K562 (cell line): ENCODE results near the gene LGALS7B. TPM values are rescaled to one million over a fixed set of nuclear protein-coding genes. Genes with fewer than 3 reads are reported as not detected.

ENCODE experiments used
- ATAC-seq: fragments of 200-7000 bp; cut with Tn5 transposase; 3 replicates; pipeline ENCODE4 v1.9.1; 2020; ENCODE audit warnings: moderate library complexity
- BruUV-seq: library from RNA; stranded (reverse); fragments of 400-500 nt; replicated peaks from 2 replicates; lab custom pipeline; 2021; lab: Mats Ljungman, UMichigan
- CTCF ChIA-PET: fragments of 300-600 bp; formaldehyde crosslinking; extraction: SDS; loops from one replicate; lab custom pipeline; 2021; ENCODE audit warnings: low intra/inter-chr PET ratio; lab: Yijun Ruan, JAX
- POLR2A ChIA-PET: fragments of 300-600, 350-650 bp; sonication (Branson Sonifier 250); formaldehyde crosslinking; extraction: SDS; loops from one replicate; lab custom pipeline; 2021; ENCODE audit warnings: antibody characterized with exemption, inconsistent platforms; lab: Yijun Ruan, JAX
- DNase-seq, 4 experiments: peaks; one replicate each; pipeline versions ENCODE4 v3.0.0 to v3.0.0-alpha.2; 2011 to 2018; ENCODE audit warnings: low spot score in 3 of 4, mixed read lengths in 3 of 4; ENCODE audit errors: extremely low read depth in 1 of 4
- FAIRE-seq: peaks from 2 replicates; lab custom pipeline; 2011; peaks lifted over from hg19 to GRCh38; lab: Jason Lieb, UNC
- H2AFZ ChIP-seq: 2 replicates; pipeline ENCODE4 v1.6.0; 2011; ENCODE audit warnings: low read depth, low read length, control low read depth, inconsistent platforms
- H3K27ac ChIP-seq: fragments of 200-600 bp; 3 replicates; pipeline ENCODE4 v1.8.0; 2011; ENCODE audit warnings: low read depth, mild to moderate bottlenecking, control low read depth, inconsistent platforms, low read length, moderate library complexity, mixed read lengths; ENCODE audit errors: extremely low read depth
- H3K27me3 ChIP-seq, 2 experiments: fragments of 300-600 bp in 1 of 2; 2 replicates in 1 of 2; 3 replicates in 1 of 2; pipeline versions ENCODE4 v1.6.0 to v1.8.0; 2011; ENCODE audit warnings: inconsistent platforms in 2 of 2, low read length in 2 of 2, mild to moderate bottlenecking in 1 of 2, mixed read lengths in 1 of 2, moderate library complexity in 1 of 2; ENCODE audit not compliant: control insufficient read depth in 2 of 2, insufficient read depth in 2 of 2
- H3K36me3 ChIP-seq: fragments of 300-600 bp; 3 replicates; pipeline ENCODE4 v1.8.0; 2011; ENCODE audit warnings: mild to moderate bottlenecking, low read length, inconsistent platforms; ENCODE audit not compliant: control insufficient read depth, insufficient read depth
- H3K4me1 ChIP-seq, 2 experiments: fragments of 200-600 bp in 1 of 2; replicated peaks in 1 of 2; 2 replicates in 1 of 2; 3 replicates in 1 of 2; pipeline versions ENCODE4 v1.5.1 to v1.8.0; 2011; ENCODE audit warnings: inconsistent platforms in 2 of 2, low read length in 2 of 2, mild to moderate bottlenecking in 1 of 2, mixed read lengths in 1 of 2, moderate library complexity in 1 of 2; ENCODE audit not compliant: control insufficient read depth in 2 of 2, insufficient read depth in 2 of 2
- H3K4me2 ChIP-seq: 2 replicates; pipeline ENCODE4 v1.6.1; 2011; ENCODE audit warnings: low read length, control low read depth, inconsistent platforms, mixed read lengths; ENCODE audit not compliant: insufficient read depth
- H3K4me3 ChIP-seq: fragments of 200-600 bp; sonication (generic), shearing (Covaris generic); 2 replicates; pipeline ENCODE4 v1.5.1; 2016; ENCODE audit warnings: control low read depth, inconsistent platforms
- H3K79me2 ChIP-seq: fragments of 200-600 bp; 3 replicates; pipeline ENCODE4 v1.8.0; 2011; ENCODE audit warnings: low read length, inconsistent platforms; ENCODE audit not compliant: control insufficient read depth, insufficient read depth
- H3K9ac ChIP-seq, 2 experiments: 2 replicates each; pipeline versions ENCODE4 v1.6.0 to v1.6.1; 2011; ENCODE audit warnings: low read depth in 2 of 2, low read length in 2 of 2, control low read depth in 1 of 2, inconsistent platforms in 1 of 2, mild to moderate bottlenecking in 1 of 2, mixed read lengths in 1 of 2; ENCODE audit not compliant: insufficient read depth in 1 of 2
- H3K9me1 ChIP-seq: one replicate; pipeline ENCODE4 v1.6.0; 2011; ENCODE audit warnings: inconsistent platforms, mild to moderate bottlenecking, low read length, moderate library complexity; ENCODE audit not compliant: control insufficient read depth, insufficient read depth
- H3K9me3 ChIP-seq: replicated peaks from 2 replicates; pipeline ENCODE4 v1.5.1; 2011; ENCODE audit warnings: low read depth, low read length, inconsistent platforms; ENCODE audit not compliant: control insufficient read depth, insufficient read depth
- H4K20me1 ChIP-seq: replicated peaks from 2 replicates; pipeline ENCODE4 v1.6.1; 2011; ENCODE audit warnings: low read length, inconsistent platforms, mixed read lengths; ENCODE audit not compliant: control insufficient read depth, insufficient read depth
- BCOR ChIP-seq: fragments of 450-650 bp; IDR thresholded peaks from 2 replicates; pipeline ENCODE4 v1.6.1; 2016
- CBX1 ChIP-seq: sonication (generic); IDR thresholded peaks from 2 replicates; pipeline ENCODE4 v1.6.1; 2016; ENCODE audit warnings: antibody characterized with exemption, low read depth, mild to moderate bottlenecking
- HDAC2 ChIP-seq: fragments of 450-650 bp; IDR thresholded peaks from 2 replicates; pipeline ENCODE4 v1.6.1; 2016; ENCODE audit warnings: mild to moderate bottlenecking
- KDM1A ChIP-seq, 2 experiments: fragments of 450-650 bp; IDR thresholded peaks; 2 replicates each; pipeline ENCODE4 v1.6.1; 2016; ENCODE audit warnings: mild to moderate bottlenecking in 2 of 2
- PPARD ChIP-seq: fragments of 250-450 bp; sonication (Bioruptor Pico); IDR thresholded peaks from 2 replicates; pipeline ENCODE4 v1.8.0; 2022; ENCODE audit warnings: inconsistent platforms, mild to moderate bottlenecking, moderate library complexity
- RBM25 ChIP-seq: fragments of 200-400 bp; formaldehyde crosslinking; IDR thresholded peaks from 2 replicates; pipeline ENCODE4 v1.6.1; 2018; ENCODE audit warnings: low read length, low read depth, moderate library complexity; ENCODE audit not compliant: severe bottlenecking
- RCOR1 ChIP-seq, 2 experiments: IDR thresholded peaks; 2 replicates each; pipeline ENCODE4 v1.6.1; 2012; ENCODE audit warnings: low read depth in 2 of 2, low read length in 2 of 2, borderline replicate concordance in 1 of 2, improper control_type of control experiment in 1 of 2
- SMARCA5 ChIP-seq: fragments of 450-650 bp; IDR thresholded peaks from 2 replicates; pipeline ENCODE4 v1.6.1; 2016
- SPI1 ChIP-seq: IDR thresholded peaks from 2 replicates; pipeline ENCODE4 v1.6.1; 2011; ENCODE audit warnings: low read depth, low read length, control low read depth, borderline replicate concordance
- TAF7 ChIP-seq: fragments of 450-650 bp; IDR thresholded peaks from 2 replicates; pipeline ENCODE4 v1.6.1; 2016; ENCODE audit warnings: missing genetic modification characterization, missing compliant biosample characterization
- WGBS: fragments of 100-300 bp; shearing (Covaris generic); methylation state at CpG from one replicate; pipeline ENCODE4 v1.1.6; 2016; ENCODE audit warnings: low coverage, mixed read lengths; ENCODE audit not compliant: insufficient coverage; ENCODE audit errors: missing lambda C conversion rate; 5-methylcytosine and 5-hydroxymethylcytosine counted together
- in situ Hi-C: fragments of 300-500 bp; cut with MboI; formaldehyde crosslinking; loops from 4 replicates; pipeline ENCODE4 v1.15.0; 2018; ENCODE audit warnings: inconsistent platforms, mixed read lengths
- intact Hi-C: fragments of 100-400 bp; cut with micrococcal nuclease; formaldehyde crosslinking; loops from 2 replicates; pipeline ENCODE4 v1.14.2; 2022
- polyA plus RNA-seq, 8 experiments: library from polyadenylated mRNA; depleted of rRNA in 4 of 8; stranded (reverse) in 5 of 8; unstranded in 3 of 8; fragments of >200 nt; fragmentation: Nextera tagmentation in 2 of 8; fragmentation: Illumina TruSeq in 1 of 8; extraction: Ambion mirVana in 2 of 8; extraction: Trizol in 1 of 8; gene quantifications; 2 replicates each; pipeline versions ENCODE4 v1.2.1 to v1.2.3, GENCODE V29; 2011 to 2014; ENCODE audit warnings: inconsistent platforms in 1 of 8, missing spikeins in 1 of 8
- total RNA-seq, 7 experiments: library from RNA; depleted of rRNA in 6 of 7; stranded (reverse); fragments of >200 nt in 6 of 7; fragmentation: Illumina TruSeq in 2 of 7; extraction: Trizol in 2 of 7; gene quantifications; 2 replicates each; pipeline versions ENCODE4 v1.2.1 to v1.2.3, GENCODE V29; 2011 to 2021; ENCODE audit warnings: low replicate concordance in 1 of 7

The LGALS7B gene
- total and polyA plus RNA-seq, 9 of the 15 experiments (the other 6 are each of a cell fraction or from before 2014, with no cell fraction given) = not detected

GRCh38 chr19:38744298-38744681, 44.7 kb upstream of the LGALS7B start, which contains the start of gene CAPN12:
Gene CAPN12 (minus strand): TSS chr19:38744474. CDS start chr19:38744165, 309 bp downstream.
- H3K9ac ChIP-seq = peak within 1 kb of the TSS in 1 of 2 experiments; percentile 76; a peak in 2 of 4 replicates
- H3K4me2 ChIP-seq = no peak within 1 kb of the TSS; the same call in 1 of the 2 replicates
- peak within 1 kb of the TSS; percentile 45; the same call in 1 of the 2 replicates for H2AFZ ChIP-seq
- DNase-seq = peak in 2 of 4 experiments; percentile 40 to 51
- TF ChIP-seq KDM1A (IDR thresholded peaks at IDR 0.05) = peak; percentile 72 to 80
- TF ChIP-seq SMARCA5 = 0 out of 2 replicates have a peak, but pooled peaks have one; percentile 43
- TF ChIP-seq SPI1 = no peak
- no peak for TF ChIP-seq PPARD (CRISPR knock-in tag)
- 0 out of 2 replicates have a peak, but pooled peaks have one; percentile 26 for TF ChIP-seq CBX1
- TF ChIP-seq HDAC2 = 0 out of 2 replicates have a peak, but pooled peaks have one; percentile 36
- TF ChIP-seq RBM25 = peak; percentile 73
- TF ChIP-seq RCOR1 (IDR thresholded peaks at IDR 0.05; ENCODE audit: borderline replicate concordance in 1 of 2, low read depth in 2 of 2, low read length in 2 of 2) = peak in 1 of 2 experiments; percentile 62; a peak in 1 of 4 replicates
- TF ChIP-seq BCOR = peak; percentile 92
- no peak for TF ChIP-seq TAF7
- H3K36me3 ChIP-seq = no peaks in the 10 kb centered on the region
- POLR2A ChIA-PET = interaction anchor here (0.5 to 1.0 kb wide), 3 partner anchors 50 to 874 kb away, joined by 3 to 4 read pairs (median 3); no protein-coding TSS in a partner anchor
- no peaks in the 10 kb centered on the region for H3K9me3 ChIP-seq
- H3K4me1 ChIP-seq = peaks cover 13 to 27% of the 10 kb centered on the region in 2 experiments; a peak in 4 of 5 replicates
- no peaks in the 10 kb centered on the region for H3K79me2 ChIP-seq
- H3K27me3 ChIP-seq = no peaks in the 10 kb centered on the region
- 35% methylated on average over 7 of the region's 10 CpGs for WGBS
- peak; percentile 32 for FAIRE-seq
- in situ Hi-C loops (no loop called here), intact Hi-C loops (no loop called here)
- no peaks in the 10 kb centered on the region for H4K20me1 ChIP-seq
- ATAC-seq = peak; percentile 28
- H3K9me1 ChIP-seq = no peaks in the 10 kb centered on the region
- CTCF ChIA-PET = no interaction called here
- BruUV-seq = no TSS peak
- H3K4me3 ChIP-seq = no peak within 1 kb of the TSS
- no peak within 1 kb of the TSS for H3K27ac ChIP-seq
